ENCODE results near the gene ATXN1. TPM values are rescaled to one million over a fixed set of nuclear protein-coding genes. Genes with fewer than 3 reads are reported as not detected.

Gene ATXN1
- total RNA-seq, 1 donor from 2014 or later: 9.1 TPM

DNA sequence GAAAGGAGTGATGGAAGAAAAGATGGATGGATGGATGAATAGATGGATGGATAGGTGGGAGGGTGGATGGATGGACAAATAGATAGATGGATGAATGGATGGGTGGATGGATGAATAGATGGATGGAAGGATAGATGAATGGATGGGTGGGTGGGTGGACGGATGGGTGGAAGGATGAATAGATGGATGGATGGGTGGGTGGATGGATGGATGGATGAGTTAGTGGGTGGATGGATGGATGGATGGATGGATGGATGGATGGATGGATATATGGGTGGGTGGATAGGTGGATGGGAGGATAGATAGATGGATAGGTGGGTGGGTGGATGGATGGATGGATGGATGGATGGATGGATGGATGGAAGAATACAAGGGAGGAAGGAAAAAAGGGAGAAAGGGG is 82.2 kb downstream of the ATXN1 start:
- no peak for DNase-seq (ENCODE audit: low read depth in 2 of 2)

DNA sequence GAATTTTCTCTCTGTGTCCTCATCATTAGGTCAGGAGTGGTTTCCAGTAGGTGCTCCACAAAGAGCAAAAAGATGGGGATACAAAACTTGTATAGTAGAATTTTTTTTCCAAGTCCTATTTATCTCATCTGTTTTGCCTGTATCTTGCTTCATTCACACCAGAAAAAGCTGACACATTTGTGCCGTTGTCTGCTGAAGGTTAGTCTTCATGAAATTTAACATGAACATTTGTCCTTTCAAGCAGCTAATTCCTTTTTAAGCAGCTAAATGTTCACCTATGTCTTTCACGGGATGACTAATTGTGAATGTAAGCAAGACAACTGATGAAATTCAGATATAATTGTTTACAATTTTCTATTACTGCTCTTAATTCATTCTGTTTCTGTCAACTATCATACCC is 83.8 kb downstream of the ATXN1 start:
- no peak for DNase-seq (ENCODE audit: low read depth in 2 of 2)

DNA sequence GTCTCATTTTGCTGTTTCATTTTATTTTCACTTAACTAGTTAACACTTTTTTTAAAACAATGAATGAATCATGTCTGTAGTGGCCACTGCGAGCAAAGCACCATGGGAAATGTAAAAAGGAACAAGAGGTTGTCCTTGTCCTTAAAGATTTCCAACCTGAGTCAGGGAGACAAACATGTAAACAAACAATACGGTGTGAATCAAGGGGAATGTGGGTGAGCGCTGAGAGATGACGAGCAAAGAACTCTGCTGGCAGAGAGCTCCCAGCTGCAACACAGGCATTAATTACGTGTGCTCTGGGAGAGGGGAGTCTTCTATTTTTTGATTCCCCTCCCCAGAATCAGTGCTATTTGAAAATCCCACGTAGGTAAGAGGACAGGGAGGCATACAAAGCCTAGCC is 84.3 kb downstream of the ATXN1 start:
- DNase-seq (ENCODE audit: low read depth in 2 of 2): peak in 1 of 2 donors; percentile 79

DNA sequence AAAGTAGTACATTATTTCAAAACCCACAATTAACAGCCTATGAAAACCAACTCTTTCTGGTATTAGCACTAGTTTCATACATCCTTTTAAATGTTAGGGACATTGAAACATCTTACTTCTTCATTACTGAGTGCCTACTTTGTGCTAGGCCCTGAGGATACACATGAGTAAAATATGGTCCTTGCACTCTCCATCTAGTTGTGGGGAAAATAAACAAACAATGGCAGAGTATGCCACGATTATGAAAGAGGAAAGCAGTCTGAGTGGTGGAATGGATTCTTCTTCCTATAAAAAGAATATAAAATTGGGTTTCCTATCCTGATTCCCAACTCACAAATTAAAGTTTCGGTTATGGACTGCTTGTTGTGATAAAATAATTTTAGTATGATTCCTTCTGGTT is 84.9 kb downstream of the ATXN1 start:
- no peak for DNase-seq (ENCODE audit: low read depth in 2 of 2)

DNA sequence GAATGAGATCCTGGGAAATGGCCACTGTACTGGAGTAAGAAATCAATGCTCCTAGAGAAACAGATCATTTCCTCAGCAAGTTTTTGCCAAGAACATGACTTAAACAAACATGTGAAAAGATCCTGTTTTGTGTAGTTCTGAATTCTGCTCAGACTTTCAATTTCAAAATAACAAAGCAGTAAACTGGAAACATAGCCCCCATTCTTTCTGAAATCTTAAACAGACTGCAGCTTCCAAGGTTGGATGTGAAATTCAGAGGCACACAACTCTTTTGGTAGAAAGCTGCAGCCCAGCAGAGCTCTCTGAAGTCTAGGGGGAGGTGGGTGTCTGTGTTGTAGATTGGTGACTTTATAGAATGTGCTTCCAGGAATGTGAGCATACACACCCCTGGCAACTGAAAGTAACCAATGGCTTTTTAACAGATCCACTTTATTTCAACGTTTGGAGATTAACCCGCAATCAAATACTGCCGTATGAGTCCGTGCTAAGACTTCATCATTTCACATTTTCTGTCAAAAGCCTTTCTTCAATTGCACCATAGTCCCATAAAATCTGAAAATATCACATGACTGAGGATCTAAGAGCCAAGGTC is 86.4 kb downstream of the ATXN1 start:
- DNase-seq (ENCODE audit: low read depth in 2 of 2): peak in 1 of 2 donors; percentile 69

DNA sequence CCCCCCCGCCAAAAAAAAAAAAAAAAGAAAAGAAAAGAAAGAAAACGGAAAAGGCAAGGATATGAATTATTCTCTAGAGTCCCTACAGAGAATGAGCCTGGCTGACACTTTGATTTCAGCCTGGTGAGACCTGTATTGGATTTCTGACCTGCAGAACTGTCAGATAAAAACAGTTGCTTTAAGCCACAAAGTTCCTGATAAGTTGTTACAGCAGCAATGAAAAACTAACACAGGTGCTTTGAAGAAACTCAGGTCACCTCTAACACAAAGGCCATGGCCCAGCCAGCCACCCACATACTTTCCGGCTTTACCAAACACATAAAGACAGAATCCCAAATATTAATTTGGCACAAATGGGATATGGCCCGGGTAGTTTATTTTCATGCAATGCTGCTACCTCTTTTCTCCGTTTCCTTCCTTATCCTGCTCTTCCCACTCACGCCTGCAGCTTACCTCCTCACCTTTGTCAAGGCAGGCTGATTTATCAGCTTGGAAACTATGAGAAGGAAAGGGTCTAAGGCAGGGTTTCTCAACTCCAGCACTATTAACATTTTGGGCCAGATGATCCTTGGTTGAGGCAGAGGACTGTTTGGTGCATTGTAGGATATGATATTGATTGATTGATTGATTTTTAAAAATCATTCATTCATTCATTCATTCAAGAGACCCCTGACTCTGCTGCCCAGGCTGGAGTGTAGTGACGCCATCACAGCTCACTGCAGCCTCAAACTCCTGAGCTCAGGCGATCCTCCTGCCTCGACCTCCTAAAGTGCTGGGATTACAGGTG is 88.1 kb downstream of the ATXN1 start:
- DNase-seq (ENCODE audit: low read depth in 2 of 2): no peak

DNA sequence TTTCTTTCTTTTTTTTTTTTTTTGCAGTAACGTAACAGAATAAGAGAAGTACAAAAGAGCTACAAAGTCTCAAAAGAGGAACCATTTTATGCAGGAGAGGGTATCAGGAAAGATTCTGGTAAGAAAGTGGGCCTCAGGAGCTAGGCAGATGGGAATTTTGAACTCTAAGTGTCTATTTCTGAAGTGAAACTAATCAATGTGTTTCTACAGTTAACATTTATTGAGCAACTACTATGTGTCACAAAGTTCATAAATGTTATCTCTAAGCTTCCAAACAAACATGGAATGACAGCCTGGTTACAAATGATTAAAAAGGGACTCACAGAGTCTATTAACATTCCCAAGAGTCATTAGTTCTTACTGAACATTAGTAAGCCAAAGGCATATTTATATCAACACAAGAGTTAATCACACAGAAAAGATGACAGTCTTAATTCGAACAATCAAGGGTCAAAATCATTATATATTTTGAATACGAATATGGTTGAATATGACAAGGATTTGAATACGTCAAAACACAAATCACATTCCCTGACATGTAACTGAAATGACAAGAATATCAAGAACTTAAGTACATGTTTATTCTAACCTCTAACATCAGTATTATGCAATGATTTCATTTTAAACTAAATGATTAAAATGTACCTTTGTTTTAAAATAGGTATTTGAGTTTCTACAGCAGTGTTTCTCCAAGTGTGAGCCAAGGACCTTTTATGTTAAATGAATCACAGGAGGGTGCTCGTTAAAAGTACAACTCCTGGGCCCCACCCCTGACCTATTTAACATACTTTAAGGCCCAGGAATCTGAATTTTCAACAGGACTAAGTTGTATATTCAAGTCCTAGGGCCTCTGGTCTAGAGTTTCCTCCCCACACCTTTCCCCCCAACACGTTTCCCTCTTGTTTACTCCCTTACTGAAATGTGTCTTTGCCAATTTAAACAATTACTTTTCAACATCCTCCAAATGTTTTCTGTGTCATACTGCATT is 89.7 kb downstream of the ATXN1 start:
- no peak for DNase-seq (ENCODE audit: low read depth in 2 of 2)

DNA sequence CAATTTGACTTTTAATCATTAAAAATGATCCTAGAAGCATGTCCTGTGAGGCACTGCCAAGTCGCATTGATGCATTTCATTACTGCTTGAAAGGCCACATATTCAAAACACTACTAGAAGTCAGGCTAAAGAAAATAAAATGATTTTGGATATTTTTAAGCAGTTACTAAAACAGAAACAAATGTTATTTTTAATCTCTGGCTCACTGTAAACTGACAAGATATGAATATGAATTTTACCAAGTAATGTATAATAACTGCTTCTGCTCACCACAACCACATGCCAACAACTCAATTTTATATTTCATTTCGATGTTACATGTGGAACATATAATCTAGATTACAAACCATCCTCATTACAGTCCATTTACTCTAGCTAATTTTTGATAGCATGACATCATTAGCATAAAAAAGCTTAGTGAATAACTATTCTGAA is 90.6 kb downstream of the ATXN1 start:
- no peak for DNase-seq (ENCODE audit: low read depth in 2 of 2)

DNA sequence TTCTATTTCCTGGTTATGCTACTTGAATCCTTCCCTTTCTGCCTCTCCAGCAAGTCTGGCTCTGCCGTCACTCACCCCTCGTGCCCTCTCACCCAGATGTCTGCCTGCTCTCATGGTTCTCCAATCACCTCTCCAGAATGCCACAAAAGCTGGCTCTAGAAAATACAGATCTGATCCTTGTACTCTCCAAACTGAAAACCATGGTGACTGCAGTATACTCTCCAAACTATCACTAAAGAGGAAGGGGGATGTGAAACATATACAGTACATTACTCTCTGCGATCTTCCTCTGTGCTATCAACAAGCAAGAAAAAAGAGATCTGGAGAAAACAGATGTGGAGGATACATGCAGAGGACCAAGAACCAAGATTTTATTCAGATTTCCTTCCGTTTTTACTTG is 91.1 kb downstream of the ATXN1 start:
- DNase-seq (ENCODE audit: low read depth in 2 of 2): no peak

DNA sequence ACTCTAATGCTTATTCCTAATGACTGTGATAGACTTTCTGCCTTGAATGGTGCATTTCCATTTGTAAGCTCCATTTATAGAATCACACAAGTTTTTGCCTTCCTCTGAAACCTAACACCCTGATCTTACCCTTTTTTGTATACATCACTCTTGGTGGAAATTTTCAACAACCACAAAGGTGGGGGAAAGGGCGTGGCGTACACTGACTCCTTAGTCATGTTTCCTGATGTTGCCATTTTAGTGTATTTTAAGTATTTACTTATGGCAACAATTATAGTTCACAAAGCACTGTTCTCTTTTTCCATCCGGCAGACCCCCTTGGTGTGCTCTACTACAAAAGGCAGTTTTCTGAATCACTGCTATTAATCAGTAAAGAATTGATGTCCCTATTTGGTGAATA is 92.0 kb downstream of the ATXN1 start:
- DNase-seq (ENCODE audit: low read depth in 2 of 2): peak; percentile 59 to 89

DNA sequence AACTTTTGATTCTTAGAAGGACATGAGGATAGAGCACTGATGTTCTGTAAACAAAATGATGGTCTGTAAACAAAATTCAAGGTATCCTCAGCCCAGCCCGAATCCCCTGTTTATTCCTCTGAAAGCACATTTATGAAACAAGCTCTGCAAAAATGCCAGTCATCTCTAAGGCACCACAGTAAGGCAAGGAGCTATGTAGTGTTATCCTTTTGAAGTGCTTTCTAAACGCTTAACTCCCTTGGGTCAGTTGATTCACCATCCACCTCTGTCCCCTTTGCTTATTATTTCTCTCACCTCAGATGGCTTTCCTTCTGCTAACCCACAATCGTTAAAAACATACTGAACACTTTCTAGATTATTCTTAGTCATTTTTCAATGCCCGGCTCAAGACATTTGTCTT is 93.8 kb downstream of the ATXN1 start:
- no peak for DNase-seq (ENCODE audit: low read depth in 2 of 2)

DNA sequence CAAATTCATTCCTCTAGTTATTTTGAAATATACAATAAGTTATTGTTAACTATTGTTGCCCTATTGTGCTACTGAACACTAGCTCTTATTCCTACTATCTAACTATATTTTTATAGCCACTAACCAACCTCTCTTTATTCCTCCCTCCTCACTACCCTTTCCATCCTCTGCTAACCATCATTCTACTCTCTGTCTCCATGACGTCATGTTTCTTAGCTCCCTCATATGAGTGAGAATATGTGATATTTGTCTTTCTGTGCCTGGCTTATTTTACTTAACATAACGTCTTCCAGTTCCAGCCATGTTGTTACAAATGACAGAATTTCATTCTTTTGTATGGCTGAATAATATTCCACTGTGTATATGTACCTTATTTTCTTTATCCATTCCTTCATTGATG is 95.3 kb downstream of the ATXN1 start:
- DNase-seq (ENCODE audit: low read depth in 2 of 2): no peak

DNA sequence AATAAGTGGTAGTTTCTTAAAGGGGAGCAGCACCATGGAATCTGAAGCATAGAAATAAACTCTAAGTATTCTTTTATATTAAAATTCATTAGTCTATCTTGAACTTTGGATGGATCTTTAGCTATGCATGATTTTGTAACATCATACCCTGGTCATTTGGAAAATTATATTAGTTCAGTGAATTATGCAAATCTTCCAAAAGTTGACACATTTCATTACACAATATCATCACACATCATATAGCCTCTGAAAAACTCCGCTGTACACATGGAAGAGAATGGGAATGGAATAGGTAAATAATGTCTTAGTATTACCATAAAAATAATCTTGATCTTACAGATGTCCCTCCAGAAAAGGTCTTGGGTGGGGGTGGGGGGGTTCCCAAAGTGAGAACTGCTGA is 96.1 kb downstream of the ATXN1 start:
- no peak for DNase-seq (ENCODE audit: low read depth in 2 of 2)

DNA sequence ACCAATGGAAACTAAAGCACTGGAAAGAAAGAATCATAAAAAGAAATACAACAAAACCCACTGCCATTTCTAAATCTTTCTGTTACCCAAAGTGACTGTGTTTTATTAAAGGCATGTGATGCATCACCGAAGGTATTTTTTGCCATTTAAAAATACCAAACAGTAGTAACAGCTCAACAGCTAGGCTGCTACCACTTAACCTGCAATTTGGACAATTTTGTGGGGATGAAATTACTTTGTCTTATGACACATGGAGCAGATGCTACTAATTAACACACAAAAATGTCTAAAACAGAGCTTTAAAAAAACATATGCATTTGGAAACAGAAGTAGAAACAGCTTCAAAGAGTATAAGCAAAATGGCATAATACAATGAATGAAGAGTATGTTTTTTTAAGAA is 97.4 kb downstream of the ATXN1 start:
- DNase-seq (ENCODE audit: low read depth in 2 of 2): no peak

DNA sequence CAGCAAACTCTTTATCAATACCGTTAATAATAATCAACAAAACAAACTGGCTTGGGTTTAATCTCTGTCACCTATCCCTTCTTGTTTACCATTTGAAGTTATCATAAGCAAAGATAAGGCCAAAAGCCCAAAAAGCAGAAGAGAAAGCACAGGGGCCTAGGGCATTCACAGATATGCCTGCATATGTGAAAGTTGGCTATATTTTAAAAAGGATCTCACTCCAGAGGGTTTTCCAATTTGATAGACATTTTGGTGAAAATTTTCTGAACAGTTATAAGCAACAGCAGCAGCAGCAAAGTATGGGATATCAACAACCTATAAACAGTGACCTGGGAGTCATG is 101.1 kb downstream of the ATXN1 start:
- DNase-seq (ENCODE audit: low read depth in 2 of 2): no peak

DNA sequence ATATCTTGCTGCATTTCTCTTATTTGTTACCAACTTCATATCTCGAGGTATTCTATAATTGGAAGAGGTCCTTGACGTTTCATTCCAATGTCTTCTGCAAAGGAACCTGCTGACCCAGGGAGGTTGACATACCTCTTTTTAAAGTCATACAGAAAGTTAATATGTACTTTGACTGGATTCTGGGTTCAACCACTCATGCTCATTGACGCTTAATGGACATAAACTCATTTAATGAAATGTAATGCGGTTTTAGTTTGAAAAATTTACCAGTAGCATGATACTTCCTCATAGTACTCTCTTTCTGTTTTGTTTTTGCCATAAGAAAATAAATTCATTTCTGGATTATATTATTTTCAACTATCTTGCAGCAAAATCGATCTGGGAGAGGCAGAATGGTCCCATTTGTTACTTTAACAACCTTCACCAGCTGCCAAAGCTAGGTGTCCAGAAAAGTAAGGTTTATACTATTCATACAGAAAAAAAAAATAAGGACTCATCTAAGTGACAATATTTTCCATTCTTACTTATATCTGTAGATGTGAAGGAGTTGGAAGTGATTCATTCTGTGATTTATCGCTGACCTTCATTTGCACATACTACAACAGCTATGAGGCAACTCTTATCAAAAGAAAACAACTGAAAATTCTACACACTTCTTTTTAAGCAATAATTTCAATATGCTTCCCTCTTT is 101.6 kb downstream of the ATXN1 start:
- peak in 1 of 2 donors; percentile 43 for DNase-seq (ENCODE audit: low read depth in 2 of 2)

DNA sequence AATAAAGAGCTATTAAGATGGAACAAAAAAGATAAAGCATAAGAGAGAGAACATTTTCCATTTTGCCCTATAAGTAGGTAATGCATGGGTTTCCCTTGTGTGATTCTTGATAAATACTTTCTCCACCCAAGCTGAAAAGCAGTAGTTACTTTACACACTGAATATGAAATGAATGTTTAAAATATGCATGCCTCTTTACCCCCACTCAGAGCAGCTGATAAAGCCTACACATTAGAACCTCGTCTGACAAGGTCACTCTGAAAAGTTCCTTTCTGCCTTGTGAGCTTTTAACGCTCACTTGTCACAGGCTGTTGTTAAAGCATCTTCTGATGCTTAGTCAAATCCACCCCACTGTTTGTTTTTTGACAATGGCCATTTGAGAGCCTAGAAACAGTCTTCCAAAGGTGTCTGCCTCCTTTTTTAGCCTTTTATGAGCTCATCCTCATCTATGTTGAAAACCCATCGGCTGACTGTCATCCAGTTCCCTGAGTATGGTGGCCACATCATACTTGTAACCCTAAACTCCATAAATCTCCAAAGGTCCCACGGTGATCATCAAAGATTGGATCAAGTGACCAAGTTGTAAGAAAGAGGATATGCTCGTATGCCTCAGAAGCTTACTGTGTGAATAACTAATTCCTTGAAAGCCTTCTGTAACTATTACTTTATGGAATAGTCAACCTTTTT is 102.8 kb downstream of the ATXN1 start:
- DNase-seq (ENCODE audit: low read depth in 2 of 2): no peak

DNA sequence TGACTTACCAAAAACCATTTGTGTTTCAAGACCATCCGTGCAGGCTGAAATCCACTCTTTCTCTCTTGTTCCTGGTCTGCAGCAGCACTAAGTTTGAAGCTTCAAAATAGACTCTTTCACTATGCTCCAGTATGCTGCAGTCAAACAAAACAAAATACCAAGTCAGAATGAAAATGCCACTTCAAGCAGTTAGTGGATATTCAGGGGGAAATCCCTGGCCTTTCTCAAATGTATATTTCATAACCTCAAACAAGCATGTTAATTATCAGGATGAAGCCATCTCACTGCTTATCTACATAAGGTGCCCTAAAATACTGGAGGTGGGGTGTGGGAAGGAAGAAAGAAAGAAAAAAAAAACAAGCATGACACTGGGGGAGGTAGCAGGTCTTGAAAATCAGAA is 103.5 kb downstream of the ATXN1 start:
- DNase-seq (ENCODE audit: low read depth in 2 of 2): no peak

DNA sequence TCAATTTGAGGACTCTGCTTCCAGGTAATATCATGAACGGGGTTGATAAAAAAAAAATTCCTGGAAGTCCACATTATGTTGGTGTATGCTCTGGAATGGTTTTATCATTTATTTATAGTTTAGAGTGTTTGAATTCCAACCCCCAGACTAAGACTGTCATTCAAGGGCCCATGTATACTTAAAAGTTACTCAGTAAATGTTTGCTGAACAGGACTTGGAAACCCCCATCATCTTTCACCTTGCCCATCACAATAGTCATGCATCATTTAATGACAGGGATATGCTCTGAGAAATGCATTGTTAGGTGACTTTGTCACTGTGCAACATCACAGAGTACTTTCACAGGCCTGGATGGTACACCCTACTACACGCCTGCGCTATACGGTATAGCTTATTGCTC is 104.8 kb downstream of the ATXN1 start:
- DNase-seq (ENCODE audit: low read depth in 2 of 2): no peak

DNA sequence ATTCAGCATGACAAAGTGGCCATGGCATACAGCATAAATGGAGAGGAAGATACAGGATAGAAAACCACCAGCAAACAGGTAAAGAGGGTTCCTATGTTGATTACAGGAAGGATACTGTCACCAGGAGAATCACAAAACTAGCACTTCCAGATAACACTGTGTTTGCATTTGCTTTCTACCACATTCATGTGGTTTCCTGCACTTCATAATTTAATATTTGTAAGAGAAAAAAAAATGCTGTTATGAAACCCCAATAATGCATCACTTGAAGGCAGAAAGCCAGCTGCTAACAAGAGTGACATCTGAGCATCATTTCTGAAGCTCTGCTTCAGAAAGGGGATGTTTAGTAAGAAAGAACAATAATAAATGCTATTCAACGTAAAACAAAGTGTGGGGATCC is 106.6 kb downstream of the ATXN1 start:
- DNase-seq (ENCODE audit: low read depth in 2 of 2): no peak

DNA sequence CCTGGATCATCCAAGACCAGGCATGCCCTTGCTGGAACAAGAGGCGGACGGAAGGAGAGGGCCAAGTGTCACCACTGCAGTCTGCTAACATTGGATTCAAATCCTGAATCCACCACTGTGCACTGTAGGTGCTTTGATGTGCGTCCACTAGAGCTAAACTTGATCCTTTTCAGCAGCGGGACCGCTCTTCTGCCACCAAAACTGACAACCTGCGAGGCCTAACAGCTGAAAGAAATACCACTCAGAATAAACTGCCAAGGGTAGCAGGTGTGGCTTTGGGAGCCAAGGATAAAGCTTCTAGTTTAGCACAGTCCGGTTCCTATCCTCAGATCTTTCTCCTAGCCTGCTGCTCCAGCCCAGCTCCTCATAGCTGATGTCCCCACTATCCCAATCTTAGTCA is 108.0 kb downstream of the ATXN1 start:
- DNase-seq (ENCODE audit: low read depth in 2 of 2): no peak

Data from lung microvascular endothelial cell (primary cell).